Kidney (tissue), 14 donors: Measurements from ENCODE around the gene ARID3B. TPM values are rescaled to one million over a fixed set of nuclear protein-coding genes. Genes with fewer than 3 reads are reported as not detected.
A peak's percentile ranks its signal among the peaks of the same experiment; 100 is the strongest.

ENCODE experiments used
- DNase-seq, 5 donors: peaks; one replicate each; pipeline ENCODE4 v3.0.0-alpha.2; 2013 to 2020
- FAIRE-seq: peaks from 2 replicates; lab custom pipeline; 2012; peaks lifted over from hg19 to GRCh38; lab: Jason Lieb, UNC
- H3K27ac ChIP-seq, 2 donors: one replicate each; pipeline ENCODE4 v1.7.0; 2013; ENCODE audit warnings: low read depth in 2 of 2, low read length in 2 of 2, inconsistent platforms in 1 of 2
- H3K27me3 ChIP-seq: one replicate; pipeline ENCODE4 v1.7.1; 2013; ENCODE audit warnings: low read length, inconsistent platforms; ENCODE audit not compliant: control insufficient read depth, insufficient read depth
- H3K36me3 ChIP-seq, 3 donors: one replicate each; pipeline versions ENCODE4 v1.7.0 to v1.7.1; 2013; ENCODE audit warnings: low read length in 3 of 3, control low read depth in 1 of 3, inconsistent platforms in 1 of 3; ENCODE audit not compliant: insufficient read depth in 3 of 3, control insufficient read depth in 2 of 3
- H3K4me1 ChIP-seq, 3 donors: one replicate each; pipeline versions ENCODE4 v1.7.0 to v1.7.1; 2013; ENCODE audit warnings: low read length in 3 of 3, inconsistent platforms in 1 of 3, low read depth in 1 of 3; ENCODE audit not compliant: control insufficient read depth in 2 of 3, insufficient read depth in 2 of 3
- H3K4me3 ChIP-seq, 3 donors: one replicate each; pipeline versions ENCODE4 v1.7.0 to v1.8.1; 2013; ENCODE audit warnings: low read length in 3 of 3, control low read depth in 1 of 3, inconsistent platforms in 1 of 3
- H3K9ac ChIP-seq, 3 donors: one replicate each; pipeline versions ENCODE4 v1.7.0 to v1.7.1; 2013; ENCODE audit warnings: low read length in 3 of 3, control low read depth in 1 of 3, inconsistent platforms in 1 of 3
- H3K9me3 ChIP-seq, 3 donors: one replicate each; pipeline versions ENCODE4 v1.7.0 to v1.7.1; 2013; ENCODE audit warnings: low read length in 3 of 3, control low read depth in 1 of 3, inconsistent platforms in 1 of 3; ENCODE audit not compliant: control insufficient read depth in 2 of 3, insufficient read depth in 1 of 3
- CTCF ChIP-seq: IDR thresholded peaks from 3 replicates; pipeline ENCODE4 v1.5.1; 2012; ENCODE audit warnings: mild to moderate bottlenecking, moderate library complexity, borderline replicate concordance; ENCODE audit not compliant: insufficient read depth; ENCODE audit errors: extremely low read depth
- intact Hi-C: fragments of 100-400 bp; cut with DNase I; formaldehyde crosslinking; loops from one replicate; pipeline ENCODE4 v1.11.1; 2022
- polyA plus RNA-seq: library from polyadenylated mRNA; stranded (reverse); fragments of 350-450 nt; fragmentation: Illumina TruSeq; extraction: RNeasy Lipid Tissue Mini Kit (QIAGEN cat#74804); gene quantifications from one replicate; pipeline ENCODE4 v1.2.3, GENCODE V29; 2014; ENCODE audit warnings: low read depth, low replicate concordance; ENCODE audit not compliant: insufficient read depth
- total RNA-seq: library from RNA; stranded (reverse); fragmentation: NEBNext Ultra II Directional; extraction: Animal tissue kit (Norgen Biotek cat#: 25700); gene quantifications from one replicate; pipeline ENCODE4 v1.2.1, GENCODE V29; 2021
- donor health status: control.
- donor health status: control.
- donor health status: control.
- donor health status: control.
- donor health status: control.
- donor health status: DM: yes; HTN: yes; CAD: no.
- donor health status: Normal renal cell carcinoma (clear cell type).

The ARID3B gene
- total and polyA plus RNA-seq, 2 donors from 2014 or later: 2.3 to 6.2 TPM

- DNase-seq (peak in 4 of 5 donors; percentile 61 to 80 (median 70)), FAIRE-seq (no peak)
- H3K27me3 ChIP-seq: no peaks in the 10 kb centered on the region
- no peak overlapping the region for H3K9ac ChIP-seq
- H3K9me3 ChIP-seq: no peaks in the 10 kb centered on the region
- TF ChIP-seq CTCF: peak; percentile 93
- H3K36me3 ChIP-seq: peaks cover 20 to 56% (median 46%) of the 10 kb centered on the region in 3 donors
- H3K4me1 ChIP-seq: no peaks in the 10 kb centered on the region
- intact Hi-C loops: loop anchor here (5.0 to 10.0 kb wide), 2 partner anchors 132 to 260 kb away; no protein-coding TSS in a partner anchor
- no peak overlapping the region for H3K27ac ChIP-seq
- H3K4me3 ChIP-seq: no peak overlapping the region
Observed at GRCh38 chr15:74635228-74635627, 94.2 kb downstream of the ARID3B start.

GRCh38 chr15:74636984-74637383 is 96.0 kb downstream of the ARID3B start:
- Histone ChIP-seq H3K4me1 (peaks cover 0 to 6% (median 4%) of the 10 kb centered on the region in 3 donors), H3K9me3 (no peaks in the 10 kb centered on the region), H3K9ac (no peak overlapping the region), H3K27me3 (no peaks in the 10 kb centered on the region), H3K27ac (no peak overlapping the region), H3K36me3 (peaks cover 18 to 52% (median 43%) of the 10 kb centered on the region in 3 donors), H3K4me3 (no peak overlapping the region)
- intact Hi-C loops: loop anchor here (5.0 to 10.0 kb wide), 2 partner anchors 130 to 262 kb away; no protein-coding TSS in a partner anchor
- FAIRE-seq (no peak), DNase-seq (no peak)
- TF ChIP-seq CTCF: no peak

- Histone ChIP-seq H3K4me1 (peaks cover 0 to 18% (median 12%) of the 10 kb centered on the region in 3 donors), H3K36me3 (peaks cover 5 to 18% (median 15%) of the 10 kb centered on the region in 3 donors), H3K4me3 (no peak overlapping the region), H3K27me3 (no peaks in the 10 kb centered on the region), H3K9me3 (no peaks in the 10 kb centered on the region), H3K9ac (no peak overlapping the region), H3K27ac (no peak overlapping the region)
- FAIRE-seq (no peak), DNase-seq (no peak)
- intact Hi-C loops: no loop called here
- TF ChIP-seq CTCF: no peak
Observed at GRCh38 chr15:74641151-74641550, 100.1 kb downstream of the ARID3B start.
